Measurements from ENCODE around the gene SLC39A7. TPM values are rescaled to one million over a fixed set of nuclear protein-coding genes. Genes with fewer than 3 reads are reported as not detected.

SLC39A7 gene
- total RNA-seq, 1 experiment from 2014 or later = 128 TPM

DNA sequence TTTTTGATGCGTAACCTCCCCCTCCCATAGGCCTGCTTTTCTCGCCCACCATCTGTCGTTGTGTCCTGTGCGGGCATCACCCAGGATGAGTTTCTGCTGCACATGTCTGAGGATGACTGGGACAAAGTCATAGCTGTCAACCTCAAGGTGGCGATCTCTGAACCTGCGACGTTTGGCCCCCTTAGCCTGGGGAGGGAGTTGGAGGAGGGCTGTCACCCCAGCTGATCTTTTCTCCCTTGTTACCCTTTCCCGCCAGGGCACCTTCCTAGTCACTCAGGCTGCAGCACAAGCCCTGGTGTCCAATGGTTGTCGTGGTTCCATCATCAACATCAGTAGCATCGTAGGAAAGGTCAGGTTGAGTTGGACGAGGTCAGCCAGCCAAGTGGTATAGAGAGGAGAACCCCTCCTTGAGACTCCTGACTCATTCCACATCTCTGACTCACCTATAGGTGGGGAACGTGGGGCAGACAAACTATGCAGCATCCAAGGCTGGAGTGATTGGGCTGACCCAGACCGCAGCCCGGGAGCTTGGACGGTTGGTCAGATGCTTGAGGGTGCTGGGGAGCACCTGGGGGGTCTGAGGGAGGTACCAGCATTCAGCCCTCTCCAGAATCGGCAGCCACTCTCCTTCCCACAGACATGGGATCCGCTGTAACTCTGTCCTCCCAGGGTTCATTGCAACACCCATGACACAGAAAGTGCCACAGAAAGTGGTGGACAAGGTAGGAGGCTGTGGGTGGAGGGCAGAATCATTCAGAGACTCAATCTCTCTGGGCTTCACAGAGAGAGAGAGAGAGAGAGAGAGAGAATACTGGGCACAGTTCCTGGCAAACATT, 4.7 kb downstream of the SLC39A7 start:
- H3K9ac ChIP-seq (ENCODE audit: low read length) = peak overlapping the region; percentile 55
- BruUV-seq (replicated peaks) = no TSS peak
- peak; percentile 76 for DNase-seq
- intact Hi-C loops (cut with micrococcal nuclease) = loop anchor here (2.0 to 10.0 kb wide), 3 partner anchors 43 to 209 kb away; partner anchors contain the start of genes B3GALT4, CUTA, PHF1 and RPS18
- H3F3A ChIP-seq (ENCODE audit: low read length, unreplicated experiment) = no peaks in the 10 kb centered on the region
- TF ChIP-seq EZH2phosphoT487 (IDR thresholded peaks at IDR 0.05; ENCODE audit: borderline replicate concordance, low read length) (no peak), EZH2 (IDR thresholded peaks at IDR 0.05; ENCODE audit: low read length, unreplicated experiment) (no peak)
- TF ChIP-seq, protein P1, sequence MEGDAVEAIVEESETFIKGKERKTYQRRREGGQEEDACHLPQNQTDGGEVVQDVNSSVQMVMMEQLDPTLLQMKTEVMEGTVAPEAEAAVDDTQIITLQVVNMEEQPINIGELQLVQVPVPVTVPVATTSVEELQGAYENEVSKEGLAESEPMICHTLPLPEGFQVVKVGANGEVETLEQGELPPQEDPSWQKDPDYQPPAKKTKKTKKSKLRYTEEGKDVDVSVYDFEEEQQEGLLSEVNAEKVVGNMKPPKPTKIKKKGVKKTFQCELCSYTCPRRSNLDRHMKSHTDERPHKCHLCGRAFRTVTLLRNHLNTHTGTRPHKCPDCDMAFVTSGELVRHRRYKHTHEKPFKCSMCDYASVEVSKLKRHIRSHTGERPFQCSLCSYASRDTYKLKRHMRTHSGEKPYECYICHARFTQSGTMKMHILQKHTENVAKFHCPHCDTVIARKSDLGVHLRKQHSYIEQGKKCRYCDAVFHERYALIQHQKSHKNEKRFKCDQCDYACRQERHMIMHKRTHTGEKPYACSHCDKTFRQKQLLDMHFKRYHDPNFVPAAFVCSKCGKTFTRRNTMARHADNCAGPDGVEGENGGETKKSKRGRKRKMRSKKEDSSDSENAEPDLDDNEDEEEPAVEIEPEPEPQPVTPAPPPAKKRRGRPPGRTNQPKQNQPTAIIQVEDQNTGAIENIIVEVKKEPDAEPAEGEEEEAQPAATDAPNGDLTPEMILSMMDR (conservative IDR thresholded peaks at IDR 0.05; ENCODE audit: low read depth, low read length) = peak; percentile 38
- no peaks in the 10 kb centered on the region for H4K20me1 ChIP-seq (ENCODE audit: low read length)
- peaks cover 40% of the 10 kb centered on the region for H3K79me2 ChIP-seq (ENCODE audit: low read length)
- CTCF ChIA-PET = interaction anchor here (0.6 kb wide), 1 partner anchor 43 kb away, joined by 3 read pairs; no protein-coding TSS in a partner anchor
- peak overlapping the region; percentile 84 for H3K27ac ChIP-seq (ENCODE audit: low read length)
- H3K4me3 ChIP-seq (ENCODE audit: low read length) = peak overlapping the region; percentile 46
- H2AFZ ChIP-seq (ENCODE audit: low read length) = no peak overlapping the region
- H3K36me3 ChIP-seq (ENCODE audit: low read depth, low read length) = peaks cover 21% of the 10 kb centered on the region
- ATAC-seq = peak; percentile 41
- no peaks in the 10 kb centered on the region for H3K27me3 ChIP-seq (ENCODE audit: low read length)
- POLR2A ChIA-PET (ENCODE audit: unreplicated experiment) = interaction anchor here (0.6 kb wide), 1 partner anchor 45 kb away, joined by 4 read pairs; no protein-coding TSS in a partner anchor
- H3K4me1 ChIP-seq (ENCODE audit: insufficient read depth, low read length) = peaks cover 54% of the 10 kb centered on the region
- H3K4me2 ChIP-seq (ENCODE audit: low read length) = peak overlapping the region; percentile 100
- no peaks in the 10 kb centered on the region for H3K9me2 ChIP-seq (replicated peaks; ENCODE audit: low read length)
- H3K9me3 ChIP-seq (ENCODE audit: low read length) = no peaks in the 10 kb centered on the region

DNA sequence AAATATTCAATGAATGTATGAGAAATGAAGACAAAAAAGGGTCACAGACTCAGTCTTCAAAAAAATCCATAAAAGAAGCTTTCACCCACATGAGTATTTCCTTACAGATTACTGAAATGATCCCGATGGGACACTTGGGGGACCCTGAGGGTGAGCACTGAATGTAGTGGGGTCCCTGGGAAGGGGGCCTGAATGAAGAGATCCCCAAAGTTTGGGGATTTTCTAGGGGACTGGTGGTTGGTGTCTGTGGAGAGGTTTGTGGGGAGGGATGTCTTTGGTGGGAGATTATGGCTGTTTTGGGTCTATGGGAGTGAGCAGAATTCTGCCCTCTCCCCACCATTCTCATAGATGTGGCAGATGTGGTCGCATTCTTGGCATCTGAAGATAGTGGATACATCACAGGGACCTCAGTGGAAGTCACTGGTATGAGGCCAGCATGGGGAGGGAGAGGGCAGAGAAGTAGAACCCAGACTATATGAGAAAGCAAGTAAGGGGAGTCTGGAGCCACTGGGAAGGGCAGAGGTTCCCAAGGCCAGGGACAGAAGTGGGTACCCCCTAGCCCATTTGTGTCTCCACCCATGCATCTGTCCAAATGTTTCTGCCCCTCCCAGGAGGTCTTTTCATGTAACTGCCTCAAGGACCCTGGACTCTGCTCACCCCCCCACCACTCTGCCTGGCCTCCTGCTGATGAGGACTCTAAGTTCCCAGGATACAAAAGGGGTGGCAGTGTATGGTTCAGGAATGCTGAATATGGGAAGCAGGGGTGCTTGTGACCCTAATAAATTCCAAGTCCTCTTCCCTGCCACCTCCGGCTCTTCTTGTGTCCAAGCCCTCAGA, 5.6 kb downstream of the SLC39A7 start:
- Histone ChIP-seq H3K4me1 (ENCODE audit: insufficient read depth, low read length) (peaks cover 54% of the 10 kb centered on the region), H3K4me3 (ENCODE audit: low read length) (no peak overlapping the region), H3K27me3 (ENCODE audit: low read length) (no peaks in the 10 kb centered on the region), H3K9ac (ENCODE audit: low read length) (peak overlapping the region; percentile 55), H3K79me2 (ENCODE audit: low read length) (peaks cover 33% of the 10 kb centered on the region), H3K36me3 (ENCODE audit: low read depth, low read length) (peaks cover 21% of the 10 kb centered on the region), H3K9me3 (ENCODE audit: low read length) (no peaks in the 10 kb centered on the region), H3K4me2 (ENCODE audit: low read length) (peak overlapping the region; percentile 100), H2AFZ (ENCODE audit: low read length) (no peak overlapping the region), H3K9me2 (replicated peaks; ENCODE audit: low read length) (no peaks in the 10 kb centered on the region), H3F3A (ENCODE audit: low read length, unreplicated experiment) (no peaks in the 10 kb centered on the region), H3K27ac (ENCODE audit: low read length) (peak overlapping the region; percentile 84), H4K20me1 (ENCODE audit: low read length) (no peaks in the 10 kb centered on the region)
- intact Hi-C loops (cut with micrococcal nuclease) = loop anchor here (2.0 to 10.0 kb wide), 3 partner anchors 43 to 209 kb away; partner anchors contain the start of genes B3GALT4, CUTA, PHF1 and RPS18
- DNase-seq (no peak), ATAC-seq (no peak)
- TF ChIP-seq EZH2 (IDR thresholded peaks at IDR 0.05; ENCODE audit: low read length, unreplicated experiment) (no peak), EZH2phosphoT487 (IDR thresholded peaks at IDR 0.05; ENCODE audit: borderline replicate concordance, low read length) (no peak)
- TF ChIP-seq, protein P1 (conservative IDR thresholded peaks at IDR 0.05; ENCODE audit: low read depth, low read length) = no peak
- CTCF ChIA-PET = interaction anchor here (0.6 kb wide), 1 partner anchor 42 kb away, joined by 3 read pairs; no protein-coding TSS in a partner anchor
- no TSS peak for BruUV-seq (replicated peaks)
- POLR2A ChIA-PET (ENCODE audit: unreplicated experiment) = no interaction called here
